WERI-Rb-1 (cell line): ENCODE results near the gene CBLN3.

Experiments used
- DNase-seq: peaks from one replicate; pipeline ENCODE4 v3.0.0-alpha.2; 2020
- H3K27ac ChIP-seq: fragments of 250-450 bp; sonication (Bioruptor Pico); 2 replicates; pipeline ENCODE4 v1.5.1; 2020; ENCODE audit warnings: mild to moderate bottlenecking, moderate library complexity
- H3K27me3 ChIP-seq: fragments of 250-450 bp; sonication (Bioruptor Pico); 2 replicates; pipeline ENCODE4 v1.5.1; 2021; ENCODE audit warnings: mild to moderate bottlenecking, low read depth, moderate library complexity; ENCODE audit not compliant: insufficient read depth, severe bottlenecking
- H3K36me3 ChIP-seq: fragments of 250-450 bp; sonication (Bioruptor Pico); 2 replicates; pipeline ENCODE4 v1.5.1; 2020; ENCODE audit warnings: mild to moderate bottlenecking, moderate library complexity
- H3K4me3 ChIP-seq: 2 replicates; pipeline ENCODE4 v1.5.1; 2011; ENCODE audit warnings: low read depth, mild to moderate bottlenecking, control low read depth, low read length
- H3K9me3 ChIP-seq: fragments of 250-450 bp; sonication (Bioruptor Pico); 2 replicates; pipeline ENCODE4 v1.5.1; 2021; ENCODE audit warnings: mild to moderate bottlenecking, moderate library complexity; ENCODE audit not compliant: severe bottlenecking
- TF ChIP-seq, protein P1 (sequence below): IDR thresholded peaks from 2 replicates; pipeline ENCODE4 v1.5.1; 2011; ENCODE audit warnings: low read depth, mild to moderate bottlenecking, control low read depth, inconsistent platforms, low read length

Gene CBLN3

DNA sequence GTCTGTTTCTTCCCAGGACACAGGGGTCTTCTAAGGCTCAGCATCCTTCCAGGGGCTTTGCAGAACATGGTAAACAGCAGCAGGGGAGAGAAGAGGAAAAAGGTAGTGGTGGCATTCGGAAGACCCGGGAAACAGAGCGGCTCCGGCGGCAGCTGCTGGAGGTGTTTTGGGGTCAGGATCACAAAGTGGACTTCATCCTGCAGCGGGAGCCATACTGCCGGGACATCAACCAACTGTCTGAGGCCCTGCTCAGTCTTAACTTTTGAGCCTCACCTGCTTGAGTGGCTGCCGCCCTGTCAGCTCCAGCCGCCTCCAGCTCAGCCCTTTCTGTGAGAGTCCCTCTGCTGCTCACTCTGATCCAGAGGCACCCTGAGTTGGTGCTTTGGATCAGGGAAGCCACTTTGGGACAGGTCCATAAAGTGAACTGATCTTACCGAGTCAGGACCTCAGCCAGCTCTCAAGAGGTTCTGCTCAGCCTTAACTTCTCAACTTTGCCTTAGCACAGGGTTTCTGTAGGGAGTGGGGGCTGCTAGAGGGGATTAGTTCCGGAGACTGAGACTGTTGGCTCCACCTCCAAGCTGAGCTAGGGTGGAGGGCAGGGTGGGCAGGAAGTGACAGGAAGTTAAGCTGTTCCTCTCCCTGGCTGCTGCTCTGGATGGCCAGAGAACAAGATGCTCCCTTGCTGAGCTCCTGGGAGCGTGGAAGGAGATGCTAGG, 7.7 kb upstream of the CBLN3 start:
- peaks cover 54% of the 10 kb centered on the region for H3K36me3 ChIP-seq
- peak overlapping the region; percentile 22 for H3K4me3 ChIP-seq
- peak; percentile 89 for DNase-seq
- TF ChIP-seq, protein P1, sequence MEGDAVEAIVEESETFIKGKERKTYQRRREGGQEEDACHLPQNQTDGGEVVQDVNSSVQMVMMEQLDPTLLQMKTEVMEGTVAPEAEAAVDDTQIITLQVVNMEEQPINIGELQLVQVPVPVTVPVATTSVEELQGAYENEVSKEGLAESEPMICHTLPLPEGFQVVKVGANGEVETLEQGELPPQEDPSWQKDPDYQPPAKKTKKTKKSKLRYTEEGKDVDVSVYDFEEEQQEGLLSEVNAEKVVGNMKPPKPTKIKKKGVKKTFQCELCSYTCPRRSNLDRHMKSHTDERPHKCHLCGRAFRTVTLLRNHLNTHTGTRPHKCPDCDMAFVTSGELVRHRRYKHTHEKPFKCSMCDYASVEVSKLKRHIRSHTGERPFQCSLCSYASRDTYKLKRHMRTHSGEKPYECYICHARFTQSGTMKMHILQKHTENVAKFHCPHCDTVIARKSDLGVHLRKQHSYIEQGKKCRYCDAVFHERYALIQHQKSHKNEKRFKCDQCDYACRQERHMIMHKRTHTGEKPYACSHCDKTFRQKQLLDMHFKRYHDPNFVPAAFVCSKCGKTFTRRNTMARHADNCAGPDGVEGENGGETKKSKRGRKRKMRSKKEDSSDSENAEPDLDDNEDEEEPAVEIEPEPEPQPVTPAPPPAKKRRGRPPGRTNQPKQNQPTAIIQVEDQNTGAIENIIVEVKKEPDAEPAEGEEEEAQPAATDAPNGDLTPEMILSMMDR: no peak
- no peaks in the 10 kb centered on the region for H3K9me3 ChIP-seq
- H3K27me3 ChIP-seq: no peaks in the 10 kb centered on the region
- peak overlapping the region; percentile 72 for H3K27ac ChIP-seq

DNA sequence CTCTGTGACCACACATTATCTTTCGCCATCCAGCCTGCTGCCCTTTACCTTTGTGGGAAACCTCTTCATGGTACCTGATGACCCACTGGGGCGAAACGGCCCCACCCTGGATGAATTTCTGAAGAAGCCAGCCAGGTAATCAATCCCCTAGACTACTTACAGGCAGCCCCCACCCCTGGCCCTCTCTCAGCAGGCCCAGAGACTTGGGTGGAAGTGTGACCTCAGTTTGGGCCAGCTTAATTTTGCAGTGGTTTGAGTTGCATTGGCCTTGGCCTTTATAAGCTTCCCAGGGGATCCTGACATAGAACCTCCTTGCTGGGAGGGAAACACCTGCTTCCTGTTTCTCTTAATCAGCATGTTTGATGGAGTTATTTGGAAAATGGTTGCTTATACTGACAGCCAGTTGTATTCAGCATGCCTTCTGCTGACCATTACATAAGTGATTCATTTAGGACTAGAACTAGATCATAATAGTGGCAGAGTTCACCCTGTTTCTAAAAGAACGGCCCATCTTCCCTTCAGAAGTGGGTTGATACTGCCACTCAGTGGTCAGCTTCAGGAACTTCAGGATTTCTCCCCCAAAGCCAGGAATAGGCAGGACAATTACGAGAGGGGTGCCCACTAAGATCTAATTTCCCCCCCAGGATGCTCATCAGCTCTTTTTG, 7.0 kb upstream of the CBLN3 start:
- Histone ChIP-seq H3K27ac (peak overlapping the region; percentile 72), H3K36me3 (peaks cover 55% of the 10 kb centered on the region), H3K27me3 (no peaks in the 10 kb centered on the region), H3K9me3 (no peaks in the 10 kb centered on the region), H3K4me3 (peak overlapping the region; percentile 22)
- TF ChIP-seq, protein P1: peak; percentile 73
- peak; percentile 50 for DNase-seq

DNA sequence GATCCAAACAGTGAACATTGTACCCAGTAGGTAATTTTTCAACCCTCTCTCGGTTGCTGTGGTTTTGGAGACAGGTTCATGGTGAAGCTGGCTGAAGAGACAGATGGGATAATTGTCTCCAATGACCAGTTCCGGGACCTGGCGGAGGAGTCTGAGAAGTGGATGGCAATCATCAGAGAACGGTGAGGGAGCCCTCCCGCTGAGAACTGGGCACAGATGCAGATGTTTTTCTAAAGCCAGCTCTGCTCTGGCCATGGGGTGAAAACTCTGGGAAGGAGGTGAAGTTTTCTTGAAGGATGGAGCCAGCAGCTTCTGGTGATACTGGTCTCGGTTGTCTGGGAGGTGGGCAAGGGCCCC, 6.5 kb upstream of the CBLN3 start:
- peaks cover 55% of the 10 kb centered on the region for H3K36me3 ChIP-seq
- H3K9me3 ChIP-seq: no peaks in the 10 kb centered on the region
- H3K27me3 ChIP-seq: no peaks in the 10 kb centered on the region
- no peak overlapping the region for H3K27ac ChIP-seq
- TF ChIP-seq, protein P1: no peak
- no peak for DNase-seq
- no peak overlapping the region for H3K4me3 ChIP-seq

DNA sequence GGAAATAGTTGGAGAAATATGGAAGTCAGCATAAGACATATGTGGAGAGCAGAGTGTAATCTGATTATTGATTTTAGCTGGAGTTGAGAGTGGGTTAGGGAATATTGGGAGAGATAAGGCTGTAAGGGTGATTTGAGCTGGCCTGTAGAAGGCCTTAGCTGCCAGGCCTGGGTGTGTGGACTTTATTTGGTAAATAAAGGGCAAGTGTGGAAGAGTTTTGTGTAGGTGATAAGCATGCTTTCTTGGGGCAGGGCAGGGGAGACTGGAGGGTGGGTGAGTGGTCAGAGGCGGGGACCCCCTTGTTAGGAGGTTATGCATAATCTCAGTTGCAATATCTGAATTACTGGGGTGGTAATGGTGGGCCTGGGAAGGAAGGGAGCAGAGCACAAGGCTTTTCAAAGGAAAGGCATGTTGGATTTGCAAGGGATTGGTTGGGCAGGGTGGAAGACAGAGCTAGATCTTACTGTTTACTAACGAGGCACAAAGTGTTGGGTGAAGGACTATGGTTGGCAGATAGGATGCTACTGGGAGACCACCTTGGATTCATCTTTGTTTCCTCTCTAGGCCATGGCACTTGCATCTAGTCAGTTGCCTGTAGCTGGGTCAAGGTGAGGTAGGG, 5.8 kb upstream of the CBLN3 start:
- no peak overlapping the region for H3K27ac ChIP-seq
- H3K36me3 ChIP-seq: peaks cover 50% of the 10 kb centered on the region
- TF ChIP-seq, protein P1: no peak
- H3K9me3 ChIP-seq: no peaks in the 10 kb centered on the region
- no peak for DNase-seq
- no peaks in the 10 kb centered on the region for H3K27me3 ChIP-seq
- no peak overlapping the region for H3K4me3 ChIP-seq

DNA sequence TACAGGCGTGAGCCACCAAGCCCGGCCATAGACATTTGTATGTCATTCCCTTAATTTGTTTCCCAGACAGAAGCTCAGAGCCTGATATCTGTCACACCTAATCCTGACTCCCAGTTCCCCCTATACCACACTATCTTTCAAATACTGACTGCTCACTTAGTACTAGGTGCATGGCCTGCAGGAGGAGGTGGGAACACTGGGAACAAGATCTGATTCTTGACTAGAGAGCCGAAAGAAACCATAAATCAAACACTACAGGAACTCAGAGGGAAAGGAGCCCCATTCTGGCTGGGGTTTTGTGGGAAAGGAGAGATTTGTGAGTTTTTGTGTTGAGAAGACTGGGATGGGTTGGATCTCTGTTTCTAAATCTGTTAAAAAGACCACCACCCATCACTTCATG, 5.2 kb upstream of the CBLN3 start:
- Histone ChIP-seq H3K9me3 (no peaks in the 10 kb centered on the region), H3K27me3 (no peaks in the 10 kb centered on the region), H3K27ac (no peak overlapping the region), H3K36me3 (peaks cover 45% of the 10 kb centered on the region), H3K4me3 (no peak overlapping the region)
- no peak for DNase-seq
- TF ChIP-seq, protein P1: no peak
